Neural progenitor cell (in vitro differentiated cells): ENCODE results near the gene CSAD. TPM values are rescaled to one million over a fixed set of nuclear protein-coding genes. Genes with fewer than 3 reads are reported as not detected.
A peak's percentile ranks its signal among the peaks of the same experiment; 100 is the strongest.

Experiments used
- DNase-seq: peaks from one replicate; pipeline ENCODE4 v3.0.0-alpha.2; 2016; ENCODE audit warnings: low spot score
- H2AFZ ChIP-seq: fragments of 200-600 bp; sonication (generic); replicated peaks from 2 replicates; pipeline ENCODE4 v1.6.1; 2016; ENCODE audit warnings: antibody characterized with exemption
- H3F3A ChIP-seq: fragments of 200-600 bp; sonication (generic); 2 replicates; pipeline ENCODE4 v1.6.1; 2016; ENCODE audit warnings: antibody characterized with exemption, low read depth
- H3K27ac ChIP-seq: fragments of 200-600 bp; sonication (generic); 2 replicates; pipeline ENCODE4 v1.5.1; 2016; ENCODE audit warnings: mild to moderate bottlenecking
- H3K27me3 ChIP-seq: fragments of 200-600 bp; sonication (generic); 2 replicates; pipeline ENCODE4 v1.6.1; 2016; ENCODE audit warnings: mild to moderate bottlenecking, moderate library complexity
- H3K36me3 ChIP-seq: fragments of 200-600 bp; sonication (generic); 2 replicates; pipeline ENCODE4 v1.5.1; 2016
- H3K4me1 ChIP-seq: fragments of 200-600 bp; sonication (generic); 2 replicates; pipeline ENCODE4 v1.6.1; 2016; ENCODE audit warnings: mixed run types
- H3K4me2 ChIP-seq: fragments of 200-600 bp; sonication (generic); 2 replicates; pipeline ENCODE4 v1.6.1; 2016
- H3K4me3 ChIP-seq: fragments of 200-600 bp; sonication (generic); 2 replicates; pipeline ENCODE4 v1.5.1; 2016
- H3K79me2 ChIP-seq: fragments of 200-600 bp; sonication (generic); 2 replicates; pipeline ENCODE4 v1.6.1; 2016; ENCODE audit warnings: low read depth
- H3K9ac ChIP-seq: fragments of 200-600 bp; sonication (generic); 2 replicates; pipeline ENCODE4 v1.6.1; 2016
- H3K9me3 ChIP-seq: fragments of 200-600 bp; sonication (generic); 2 replicates; pipeline ENCODE4 v1.5.1; 2016; ENCODE audit warnings: low read depth
- H4K20me1 ChIP-seq: fragments of 200-600 bp; sonication (generic); 2 replicates; pipeline ENCODE4 v1.6.1; 2016; ENCODE audit warnings: low read depth
- H3K27ac Mint-ChIP-seq: 3 replicates; pipeline ENCODE4 v1.8.0; 2021; ENCODE audit warnings: mixed read lengths
- H3K27me3 Mint-ChIP-seq: 2 replicates; pipeline ENCODE4 v1.8.0; 2022; ENCODE audit warnings: low read depth, mild to moderate bottlenecking, inconsistent platforms, moderate library complexity, mixed read lengths; ENCODE audit not compliant: insufficient read depth
- H3K36me3 Mint-ChIP-seq: 3 replicates; pipeline ENCODE4 v1.8.0; 2021; ENCODE audit warnings: mixed read lengths
- H3K4me1 Mint-ChIP-seq: 3 replicates; pipeline ENCODE4 v1.8.0; 2021; ENCODE audit warnings: mixed read lengths
- H3K4me3 Mint-ChIP-seq: 3 replicates; pipeline ENCODE4 v1.8.0; 2021; ENCODE audit warnings: mild to moderate bottlenecking, moderate library complexity, mixed read lengths
- H3K9me3 Mint-ChIP-seq: 3 replicates; pipeline ENCODE4 v1.8.0; 2020; ENCODE audit warnings: mixed read lengths
- CTCF ChIP-seq: fragments of 200-600 bp; sonication (generic); IDR thresholded peaks from 2 replicates; pipeline ENCODE4 v1.5.1; 2017; ENCODE audit warnings: antibody characterized with exemption, mild to moderate bottlenecking
- EZH2 ChIP-seq: fragments of 200-600 bp; sonication (generic); IDR thresholded peaks from 2 replicates; pipeline ENCODE4 v1.6.1; 2017; ENCODE audit warnings: antibody characterized with exemption, mild to moderate bottlenecking, moderate library complexity
- EZH2phosphoT487 ChIP-seq: fragments of 200-600 bp; sonication (generic); IDR thresholded peaks from 2 replicates; pipeline ENCODE4 v1.6.1; 2017; ENCODE audit warnings: antibody characterized with exemption
- total RNA-seq: library from RNA; depleted of rRNA; stranded (reverse); fragments of >200 nt; gene quantifications from 2 replicates; pipeline ENCODE4 v1.2.3, GENCODE V29; 2015; ENCODE audit warnings: low replicate concordance

CSAD gene
- total RNA-seq, 1 donor from 2014 or later = 26.9 TPM

- Histone ChIP-seq H3K9me3 (no peaks in the 10 kb centered on the region), H2AFZ (no peak overlapping the region), H3K27me3 (no peaks in the 10 kb centered on the region), H4K20me1 (no peaks in the 10 kb centered on the region), H3K79me2 (no peaks in the 10 kb centered on the region), H3K4me1 (no peaks in the 10 kb centered on the region), H3F3A (peaks cover 18% of the 10 kb centered on the region), H3K36me3 (no peaks in the 10 kb centered on the region), H3K27ac (no peak overlapping the region), H3K9ac (no peak overlapping the region), H3K4me3 (no peak overlapping the region), H3K4me2 (no peak overlapping the region)
- Mint-ChIP-seq H3K36me3 (no peaks in the 10 kb centered on the region), H3K27ac (peak overlapping the region; percentile 8), H3K4me1 (peaks cover 15% of the 10 kb centered on the region), H3K9me3 (no peaks in the 10 kb centered on the region), H3K4me3 (no peak overlapping the region), H3K27me3 (peaks cover 6% of the 10 kb centered on the region)
- DNase-seq = no peak
- TF ChIP-seq EZH2phosphoT487 (no peak), EZH2 (no peak), CTCF (no peak)
Observed at GRCh38 chr12:53208435-53208834, 27.7 kb upstream of the CSAD start.

DNA sequence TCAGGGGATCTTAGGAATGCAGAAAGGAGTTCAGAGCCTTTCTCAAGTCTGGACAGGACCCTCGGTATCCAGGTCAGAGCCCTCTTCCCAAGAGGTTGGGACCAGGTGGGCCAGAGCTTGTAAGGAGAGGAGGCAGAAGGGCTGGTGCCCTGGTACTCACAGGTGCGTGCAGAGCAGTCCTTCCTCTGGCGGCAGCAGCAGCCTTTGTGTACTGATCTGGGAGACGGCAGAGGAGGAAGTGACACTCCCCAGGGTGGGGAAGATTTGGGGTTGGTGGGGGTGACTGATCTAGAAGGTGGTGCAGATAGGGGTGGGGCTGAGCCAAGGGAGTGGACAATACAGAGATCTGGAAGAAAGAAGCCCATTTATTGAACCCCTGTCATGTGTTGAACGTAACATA lies 26.3 kb upstream of the CSAD start, which contains the start of gene ITGB7:
ITGB7 (minus strand) TSS at position 210 of the 400 bp plus-strand sequence. CDS start 6,808 bp downstream, outside the sequence.
- H3K79me2 ChIP-seq = no peaks in the 10 kb centered on the region
- peaks cover 11% of the 10 kb centered on the region for H3K4me1 Mint-ChIP-seq
- no peak within 1 kb of the TSS for H2AFZ ChIP-seq
- no peak within 1 kb of the TSS for H3K4me3 Mint-ChIP-seq
- H3K9ac ChIP-seq = no peak within 1 kb of the TSS
- H3K27me3 Mint-ChIP-seq = peaks cover 6% of the 10 kb centered on the region
- no peaks in the 10 kb centered on the region for H4K20me1 ChIP-seq
- H3K27ac Mint-ChIP-seq = no peak within 1 kb of the TSS
- peaks cover 9% of the 10 kb centered on the region for H3F3A ChIP-seq
- no peak within 1 kb of the TSS for H3K4me2 ChIP-seq
- no peaks in the 10 kb centered on the region for H3K36me3 ChIP-seq
- TF ChIP-seq EZH2phosphoT487 (no peak), CTCF (no peak)
- H3K36me3 Mint-ChIP-seq = no peaks in the 10 kb centered on the region
- H3K4me1 ChIP-seq = no peaks in the 10 kb centered on the region
- no peak for DNase-seq
- H3K9me3 ChIP-seq = no peaks in the 10 kb centered on the region
- no peak within 1 kb of the TSS for H3K27ac ChIP-seq
- H3K4me3 ChIP-seq = no peak within 1 kb of the TSS
- no peaks in the 10 kb centered on the region for H3K9me3 Mint-ChIP-seq
- peaks cover 4% of the 10 kb centered on the region for H3K27me3 ChIP-seq

DNA sequence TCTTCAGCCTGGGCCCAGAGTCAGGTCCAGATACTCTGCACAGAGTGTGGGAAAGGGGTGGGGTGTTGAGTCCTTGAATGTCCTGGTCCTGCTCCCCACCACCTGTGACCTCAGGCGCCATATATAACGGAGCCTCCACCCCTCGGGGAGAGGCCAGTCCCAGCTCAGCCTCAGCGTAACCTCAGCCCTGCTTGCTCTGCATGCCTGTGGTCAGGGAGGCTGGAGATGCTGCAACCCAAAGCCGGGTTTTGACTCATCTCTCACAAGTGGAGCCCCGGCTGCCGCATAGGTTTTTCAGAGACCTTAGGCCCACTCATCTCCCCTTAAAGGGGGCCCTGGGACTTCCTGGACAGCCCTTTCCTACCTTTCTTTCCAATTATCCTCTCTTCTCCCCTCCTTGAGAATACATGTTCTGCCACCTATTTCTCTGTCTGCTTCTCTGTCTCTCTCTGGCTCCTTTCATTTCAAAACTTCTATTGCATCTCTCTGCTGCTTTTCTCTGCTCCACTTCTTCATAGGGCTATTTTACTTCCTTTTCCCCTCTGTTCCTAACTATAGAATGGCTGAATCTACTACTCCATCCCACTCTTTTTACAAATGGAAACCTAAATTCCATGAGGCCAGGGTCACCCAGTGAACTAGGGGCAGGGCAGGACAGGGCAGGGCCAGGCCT lies 25.2 kb upstream of the CSAD start:
- Mint-ChIP-seq H3K36me3 (no peaks in the 10 kb centered on the region), H3K27ac (no peak overlapping the region), H3K4me3 (no peak overlapping the region), H3K4me1 (peaks cover 17% of the 10 kb centered on the region), H3K27me3 (peaks cover 6% of the 10 kb centered on the region), H3K9me3 (no peaks in the 10 kb centered on the region)
- H3K9me3 ChIP-seq = no peaks in the 10 kb centered on the region
- H3K4me1 ChIP-seq = no peaks in the 10 kb centered on the region
- H3K36me3 ChIP-seq = no peaks in the 10 kb centered on the region
- peaks cover 7% of the 10 kb centered on the region for H3F3A ChIP-seq
- no peak overlapping the region for H3K27ac ChIP-seq
- TF ChIP-seq CTCF = no peak
- TF ChIP-seq EZH2phosphoT487 = no peak
- no peak for TF ChIP-seq EZH2
- H2AFZ ChIP-seq = no peak overlapping the region
- H4K20me1 ChIP-seq = no peaks in the 10 kb centered on the region
- peaks cover 13% of the 10 kb centered on the region for H3K27me3 ChIP-seq
- no peak for DNase-seq
- no peak overlapping the region for H3K4me3 ChIP-seq
- H3K9ac ChIP-seq = no peak overlapping the region
- H3K4me2 ChIP-seq = no peak overlapping the region
- H3K79me2 ChIP-seq = no peaks in the 10 kb centered on the region
